Astrocyte (in vitro differentiated cells and primary cell): ENCODE measurements around the gene RHBG.
"Not testable (repeated sequence)": the region's sequence is repeated elsewhere in the genome, so short reads cannot be mapped to it uniquely, and the experiment has no call there.

ENCODE experiments used
- CTCF ChIP-seq: IDR thresholded peaks from 2 replicates; pipeline ENCODE4 v1.5.1; 2011; ENCODE audit warnings: low read depth, mild to moderate bottlenecking, inconsistent platforms, low read length, moderate library complexity; ENCODE audit not compliant: insufficient read depth
- EZH2 ChIP-seq: IDR thresholded peaks from 2 replicates; pipeline ENCODE4 v1.6.1; 2012; ENCODE audit warnings: mild to moderate bottlenecking, low read length, inconsistent platforms; ENCODE audit not compliant: insufficient read depth

- not testable (repeated sequence) for TF ChIP-seq CTCF, EZH2
These were observed 775 bp downstream of the RHBG start for GRCh38 chr1:156369685-156370286.
